Liver (tissue), 3 donors: ENCODE data around the gene DDX23.

ENCODE experiments used
- EGR1 ChIP-seq, 2 donors: IDR thresholded peaks; 2 replicates each; pipeline ENCODE4 v1.6.1; 2016 to 2018; ENCODE audit warnings: antibody characterized with exemption in 2 of 2, low read depth in 2 of 2
- FOXA1 ChIP-seq: IDR thresholded peaks from 2 replicates; pipeline ENCODE4 v1.6.1; 2016; ENCODE audit warnings: antibody characterized with exemption
- HNF4A ChIP-seq, 2 donors: conservative IDR thresholded peaks; 2 replicates each; pipeline ENCODE4 v1.6.1; 2016; ENCODE audit warnings: antibody characterized with exemption in 2 of 2, mild to moderate bottlenecking in 2 of 2
- JUND ChIP-seq, 2 donors: IDR thresholded peaks; 2 replicates each; pipeline ENCODE4 v1.6.1; 2016; ENCODE audit warnings: antibody characterized with exemption in 2 of 2
- RXRA ChIP-seq, 2 donors: IDR thresholded peaks; 2 replicates each; pipeline ENCODE4 v1.6.1; 2017 to 2018; ENCODE audit warnings: antibody characterized with exemption in 2 of 2, mild to moderate bottlenecking in 1 of 2
- SP1 ChIP-seq: IDR thresholded peaks from 2 replicates; pipeline ENCODE4 v1.6.1; 2018; ENCODE audit warnings: antibody characterized with exemption, mild to moderate bottlenecking
- TAF1 ChIP-seq: conservative IDR thresholded peaks from 2 replicates; pipeline ENCODE4 v1.6.1; 2016; ENCODE audit warnings: antibody characterized with exemption, mild to moderate bottlenecking
- YY1 ChIP-seq: IDR thresholded peaks from 2 replicates; pipeline ENCODE4 v1.6.1; 2016; ENCODE audit warnings: antibody characterized with exemption, mild to moderate bottlenecking
- TF ChIP-seq, protein P1 (sequence below): IDR thresholded peaks from 2 replicates; pipeline ENCODE4 v1.6.1; 2016; ENCODE audit warnings: antibody characterized with exemption
- TF ChIP-seq, protein P2 (sequence below): fragments of 150-350 bp; IDR thresholded peaks from 2 replicates; pipeline ENCODE4 v1.5.1; 2017; ENCODE audit warnings: improper control_type of control experiment, low read depth, low read length; ENCODE audit not compliant: missing input control
- TF ChIP-seq, protein P3 (sequence below): IDR thresholded peaks from 2 replicates; pipeline ENCODE4 v1.6.1; 2016; ENCODE audit warnings: antibody characterized with exemption, mild to moderate bottlenecking
- donor health status: healthy.
- donor health status: healthy.

DNA sequence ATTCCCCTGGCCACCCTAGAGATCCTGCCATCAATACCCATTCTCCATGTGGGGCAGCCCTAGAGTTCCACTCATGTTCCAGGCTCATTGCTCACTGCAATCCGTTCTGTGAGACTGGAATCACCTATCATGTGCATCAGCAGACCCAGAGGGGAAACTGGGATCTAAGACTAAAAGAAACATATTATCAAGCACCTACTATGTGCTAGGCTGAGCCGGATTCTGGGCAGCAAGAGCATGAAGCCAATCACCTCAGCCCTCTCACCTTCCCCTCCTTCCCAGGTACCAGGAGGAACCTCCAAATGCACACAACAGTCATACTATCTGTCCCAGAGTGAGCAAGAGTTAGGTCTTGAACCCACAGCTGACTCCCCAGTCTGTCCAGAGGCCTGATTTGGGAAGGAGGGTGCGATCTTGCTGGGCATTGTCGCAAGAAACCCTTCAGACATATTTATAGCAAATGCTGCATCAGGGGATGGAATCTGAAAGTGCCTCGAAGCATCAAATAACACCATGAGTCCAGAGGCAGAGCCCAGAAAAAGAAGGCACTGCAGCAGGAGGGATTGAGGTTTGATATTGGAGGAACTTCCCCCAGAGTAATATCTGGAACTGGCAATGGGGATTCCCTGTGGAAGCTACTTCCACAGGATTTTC, 40.4 kb downstream of the DDX23 start:
- TF ChIP-seq, protein P1, sequence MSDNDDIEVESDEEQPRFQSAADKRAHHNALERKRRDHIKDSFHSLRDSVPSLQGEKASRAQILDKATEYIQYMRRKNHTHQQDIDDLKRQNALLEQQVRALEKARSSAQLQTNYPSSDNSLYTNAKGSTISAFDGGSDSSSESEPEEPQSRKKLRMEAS = no peak
- no peak for TF ChIP-seq HNF4A (conservative IDR thresholded peaks at IDR 0.05)
- TF ChIP-seq, protein P2, sequence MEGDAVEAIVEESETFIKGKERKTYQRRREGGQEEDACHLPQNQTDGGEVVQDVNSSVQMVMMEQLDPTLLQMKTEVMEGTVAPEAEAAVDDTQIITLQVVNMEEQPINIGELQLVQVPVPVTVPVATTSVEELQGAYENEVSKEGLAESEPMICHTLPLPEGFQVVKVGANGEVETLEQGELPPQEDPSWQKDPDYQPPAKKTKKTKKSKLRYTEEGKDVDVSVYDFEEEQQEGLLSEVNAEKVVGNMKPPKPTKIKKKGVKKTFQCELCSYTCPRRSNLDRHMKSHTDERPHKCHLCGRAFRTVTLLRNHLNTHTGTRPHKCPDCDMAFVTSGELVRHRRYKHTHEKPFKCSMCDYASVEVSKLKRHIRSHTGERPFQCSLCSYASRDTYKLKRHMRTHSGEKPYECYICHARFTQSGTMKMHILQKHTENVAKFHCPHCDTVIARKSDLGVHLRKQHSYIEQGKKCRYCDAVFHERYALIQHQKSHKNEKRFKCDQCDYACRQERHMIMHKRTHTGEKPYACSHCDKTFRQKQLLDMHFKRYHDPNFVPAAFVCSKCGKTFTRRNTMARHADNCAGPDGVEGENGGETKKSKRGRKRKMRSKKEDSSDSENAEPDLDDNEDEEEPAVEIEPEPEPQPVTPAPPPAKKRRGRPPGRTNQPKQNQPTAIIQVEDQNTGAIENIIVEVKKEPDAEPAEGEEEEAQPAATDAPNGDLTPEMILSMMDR = no peak
- no peak for TF ChIP-seq SP1
- TF ChIP-seq JUND (IDR thresholded peaks at IDR 0.05) = no peak
- no peak for TF ChIP-seq YY1
- no peak for TF ChIP-seq TAF1
- TF ChIP-seq RXRA (IDR thresholded peaks at IDR 0.05) = no peak
- no peak for TF ChIP-seq FOXA1
- TF ChIP-seq EGR1 (IDR thresholded peaks at IDR 0.05; ENCODE audit: low read depth in 2 of 2) = no peak
- TF ChIP-seq, protein P3, sequence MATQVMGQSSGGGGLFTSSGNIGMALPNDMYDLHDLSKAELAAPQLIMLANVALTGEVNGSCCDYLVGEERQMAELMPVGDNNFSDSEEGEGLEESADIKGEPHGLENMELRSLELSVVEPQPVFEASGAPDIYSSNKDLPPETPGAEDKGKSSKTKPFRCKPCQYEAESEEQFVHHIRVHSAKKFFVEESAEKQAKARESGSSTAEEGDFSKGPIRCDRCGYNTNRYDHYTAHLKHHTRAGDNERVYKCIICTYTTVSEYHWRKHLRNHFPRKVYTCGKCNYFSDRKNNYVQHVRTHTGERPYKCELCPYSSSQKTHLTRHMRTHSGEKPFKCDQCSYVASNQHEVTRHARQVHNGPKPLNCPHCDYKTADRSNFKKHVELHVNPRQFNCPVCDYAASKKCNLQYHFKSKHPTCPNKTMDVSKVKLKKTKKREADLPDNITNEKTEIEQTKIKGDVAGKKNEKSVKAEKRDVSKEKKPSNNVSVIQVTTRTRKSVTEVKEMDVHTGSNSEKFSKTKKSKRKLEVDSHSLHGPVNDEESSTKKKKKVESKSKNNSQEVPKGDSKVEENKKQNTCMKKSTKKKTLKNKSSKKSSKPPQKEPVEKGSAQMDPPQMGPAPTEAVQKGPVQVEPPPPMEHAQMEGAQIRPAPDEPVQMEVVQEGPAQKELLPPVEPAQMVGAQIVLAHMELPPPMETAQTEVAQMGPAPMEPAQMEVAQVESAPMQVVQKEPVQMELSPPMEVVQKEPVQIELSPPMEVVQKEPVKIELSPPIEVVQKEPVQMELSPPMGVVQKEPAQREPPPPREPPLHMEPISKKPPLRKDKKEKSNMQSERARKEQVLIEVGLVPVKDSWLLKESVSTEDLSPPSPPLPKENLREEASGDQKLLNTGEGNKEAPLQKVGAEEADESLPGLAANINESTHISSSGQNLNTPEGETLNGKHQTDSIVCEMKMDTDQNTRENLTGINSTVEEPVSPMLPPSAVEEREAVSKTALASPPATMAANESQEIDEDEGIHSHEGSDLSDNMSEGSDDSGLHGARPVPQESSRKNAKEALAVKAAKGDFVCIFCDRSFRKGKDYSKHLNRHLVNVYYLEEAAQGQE = no peak
